SW480 (cell line): ENCODE results near the gene LCN6.
"Not testable (repeated sequence)": the region's sequence is repeated elsewhere in the genome, so short reads cannot be mapped to it uniquely, and the experiment has no call there.

Experiments used
- DNase-seq: peaks from one replicate; pipeline ENCODE4 v3.0.0-alpha.2; 2016; ENCODE audit warnings: low spot score

LCN6 gene

GRCh38 chr9:136709454-136710109 lies 38.7 kb downstream of the LCN6 start:
- DNase-seq: no peak

- DNase-seq: no peak
Observed at GRCh38 chr9:136707849-136708517, 40.3 kb downstream of the LCN6 start.

- DNase-seq: no peak
Observed at GRCh38 chr9:136707011-136707410, 41.3 kb downstream of the LCN6 start.

- DNase-seq: no peak
Observed at GRCh38 chr9:136705564-136705963, 42.8 kb downstream of the LCN6 start.

- DNase-seq: not testable (repeated sequence)
Observed at GRCh38 chr9:136704741-136705140, 43.6 kb downstream of the LCN6 start.

- no peak for DNase-seq
Observed at GRCh38 chr9:136703276-136703860, 45.0 kb downstream of the LCN6 start.

GRCh38 chr9:136701668-136702053 lies 46.7 kb downstream of the LCN6 start:
- DNase-seq: no peak

GRCh38 chr9:136700959-136701667 lies 47.2 kb downstream of the LCN6 start:
- no peak for DNase-seq

GRCh38 chr9:136700304-136700703 lies 48.0 kb downstream of the LCN6 start:
- no peak for DNase-seq

GRCh38 chr9:136698635-136699246 lies 49.6 kb downstream of the LCN6 start:
- no peak for DNase-seq

- DNase-seq: no peak
Observed at GRCh38 chr9:136697821-136698526, 50.4 kb downstream of the LCN6 start.

- peak; percentile 65 for DNase-seq
Observed at GRCh38 chr9:136697146-136697820, 51.0 kb downstream of the LCN6 start.

- no peak for DNase-seq
Observed at GRCh38 chr9:136696502-136696901, 51.8 kb downstream of the LCN6 start.

GRCh38 chr9:136695955-136696354 lies 52.4 kb downstream of the LCN6 start:
- DNase-seq: no peak

- DNase-seq: no peak
Observed at GRCh38 chr9:136695435-136695895, 52.9 kb downstream of the LCN6 start.

- DNase-seq: no peak
Observed at GRCh38 chr9:136694872-136695247, 53.5 kb downstream of the LCN6 start.

GRCh38 chr9:136694163-136694871 lies 54.0 kb downstream of the LCN6 start:
- DNase-seq: peak; percentile 71
